OCI-LY7 (cell line): ENCODE measurements around the gene NGEF. TPM values are rescaled to one million over a fixed set of nuclear protein-coding genes. Genes with fewer than 3 reads are reported as not detected.

Experiments
- BruUV-seq: library from RNA; stranded (reverse); fragments of 400-500 nt; replicated peaks from 2 replicates; lab custom pipeline; 2021; lab: Mats Ljungman, UMichigan
- CTCF ChIA-PET: fragments of 300-600 bp; sonication (Branson Sonifier 250); formaldehyde crosslinking; loops from one replicate; lab custom pipeline; 2022; ENCODE audit warnings: antibody characterized with exemption; ENCODE audit not compliant: unreplicated experiment; lab: Charles Lee
- POLR2A ChIA-PET: fragments of 300-600 bp; sonication (Branson Sonifier 250); formaldehyde crosslinking; loops from one replicate; lab custom pipeline; 2022; ENCODE audit warnings: antibody characterized with exemption; lab: Charles Lee
- DNase-seq: peaks from one replicate; pipeline ENCODE4 v3.0.0-alpha.2; 2015; ENCODE audit warnings: low spot score
- H2AFZ ChIP-seq: fragments of 200-600 bp; sonication (generic), shearing (Covaris generic); 2 replicates; pipeline ENCODE4 v1.6.1; 2014; ENCODE audit warnings: mild to moderate bottlenecking, antibody characterized with exemption, low read length, moderate library complexity
- H3K27ac ChIP-seq: fragments of 200-600 bp; sonication (generic); 2 replicates; pipeline ENCODE4 v1.5.1; 2014; ENCODE audit warnings: mixed run types, low read depth, mild to moderate bottlenecking, moderate library complexity, low read length, inconsistent platforms; ENCODE audit not compliant: poor library complexity, severe bottlenecking
- H3K36me3 ChIP-seq: fragments of 200-600 bp; sonication (generic); 2 replicates; pipeline ENCODE4 v1.6.1; 2014; ENCODE audit warnings: mild to moderate bottlenecking, antibody characterized with exemption, low read length, moderate library complexity, mixed read lengths; ENCODE audit not compliant: insufficient read depth
- H3K4me1 ChIP-seq: fragments of 200-600 bp; sonication (generic); 2 replicates; pipeline ENCODE4 v1.5.1; 2014; ENCODE audit warnings: mild to moderate bottlenecking, low read length; ENCODE audit not compliant: insufficient read depth, poor library complexity, severe bottlenecking
- H3K4me2 ChIP-seq: fragments of 200-600 bp; sonication (generic); 2 replicates; pipeline ENCODE4 v1.6.1; 2014; ENCODE audit warnings: mild to moderate bottlenecking, low read length
- H3K4me3 ChIP-seq: fragments of 200-600 bp; sonication (generic); 2 replicates; pipeline ENCODE4 v1.5.1; 2014; ENCODE audit warnings: mild to moderate bottlenecking, low read depth, low read length; ENCODE audit not compliant: poor library complexity, severe bottlenecking
- H3K79me2 ChIP-seq: fragments of 200-600 bp; sonication (generic); 2 replicates; pipeline ENCODE4 v1.6.1; 2016; ENCODE audit warnings: low read depth, mild to moderate bottlenecking, low read length, moderate library complexity, mixed read lengths; ENCODE audit not compliant: insufficient read depth
- H3K9me2 ChIP-seq: fragments of 200-600 bp; sonication (generic); 2 replicates; pipeline ENCODE4 v1.6.1; 2016; ENCODE audit warnings: mild to moderate bottlenecking, low read length, mixed read lengths; ENCODE audit not compliant: insufficient read depth
- H3K9me3 ChIP-seq: fragments of 200-600 bp; sonication (generic); 2 replicates; pipeline ENCODE4 v1.6.1; 2014; ENCODE audit warnings: mild to moderate bottlenecking, mixed run types, low read length, mixed read lengths
- H4K20me1 ChIP-seq: fragments of 200-600 bp; sonication (generic); 2 replicates; pipeline ENCODE4 v1.6.1; 2014; ENCODE audit warnings: mild to moderate bottlenecking, antibody characterized with exemption, low read length, moderate library complexity, mixed read lengths; ENCODE audit not compliant: insufficient read depth
- EZH2phosphoT487 ChIP-seq: fragments of 200-600 bp; sonication (generic); IDR thresholded peaks from 2 replicates; pipeline ENCODE4 v1.6.1; 2018; ENCODE audit warnings: low read depth, borderline replicate concordance, mild to moderate bottlenecking, mixed run types, antibody characterized with exemption, low read length, moderate library complexity, mixed read lengths
- intact Hi-C: fragments of 100-400 bp; cut with micrococcal nuclease; formaldehyde crosslinking; loops from one replicate; pipeline ENCODE4 v1.10.0; 2022; ENCODE audit not compliant: unreplicated experiment
- total RNA-seq, 2 experiments: library from RNA; depleted of rRNA in 1 of 2; stranded (reverse); fragments of >200 nt in 1 of 2; shearing (Covaris generic) in 1 of 2; gene quantifications; 2 replicates each; pipeline ENCODE4 v1.2.3, GENCODE V29; 2014 to 2022
- TF ChIP-seq, protein P1 (sequence below): fragments of 200-600 bp; sonication (generic); conservative IDR thresholded peaks from 2 replicates; pipeline ENCODE4 v1.5.1; 2014; ENCODE audit warnings: mild to moderate bottlenecking, antibody characterized with exemption, low read length, moderate library complexity, mixed read lengths

NGEF gene
- total RNA-seq, 2 experiments from 2014 or later: 0.82 TPM; not detected in 1

DNA sequence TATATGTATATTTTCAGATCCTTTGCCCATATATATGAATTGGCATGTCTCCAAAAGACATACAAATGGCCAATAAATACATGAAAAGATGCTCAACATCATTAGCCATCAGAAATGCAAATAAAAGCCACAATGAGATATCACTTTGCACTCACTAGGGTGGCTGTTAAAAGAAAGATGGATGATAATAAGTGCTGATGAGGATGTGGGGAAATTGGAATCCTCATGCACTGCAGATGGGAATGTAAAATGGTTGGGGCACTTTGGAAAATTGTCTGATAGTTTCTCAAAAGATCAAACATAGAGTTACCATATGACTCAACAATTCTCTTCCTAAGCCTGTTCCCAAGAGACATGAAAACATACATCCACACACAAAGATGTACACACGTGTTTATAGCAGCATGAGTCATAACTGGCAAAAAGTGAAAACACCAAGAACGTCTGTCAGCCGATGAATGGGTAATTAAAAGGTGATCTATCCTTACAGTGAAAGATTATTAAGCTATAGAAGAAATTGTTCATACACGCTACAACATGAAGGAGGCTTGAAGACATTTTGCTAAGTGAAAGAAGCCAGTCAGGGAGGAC, 19.7 kb downstream of the NGEF start:
- Histone ChIP-seq H3K4me2 (no peak overlapping the region), H3K9me3 (no peaks in the 10 kb centered on the region), H3K27ac (no peak overlapping the region), H3K79me2 (no peaks in the 10 kb centered on the region), H3K9me2 (no peaks in the 10 kb centered on the region), H2AFZ (no peak overlapping the region), H3K4me1 (no peaks in the 10 kb centered on the region), H4K20me1 (no peaks in the 10 kb centered on the region), H3K36me3 (no peaks in the 10 kb centered on the region), H3K4me3 (no peak overlapping the region)
- BruUV-seq: no TSS peak
- no peak for TF ChIP-seq EZH2phosphoT487
- TF ChIP-seq, protein P1, sequence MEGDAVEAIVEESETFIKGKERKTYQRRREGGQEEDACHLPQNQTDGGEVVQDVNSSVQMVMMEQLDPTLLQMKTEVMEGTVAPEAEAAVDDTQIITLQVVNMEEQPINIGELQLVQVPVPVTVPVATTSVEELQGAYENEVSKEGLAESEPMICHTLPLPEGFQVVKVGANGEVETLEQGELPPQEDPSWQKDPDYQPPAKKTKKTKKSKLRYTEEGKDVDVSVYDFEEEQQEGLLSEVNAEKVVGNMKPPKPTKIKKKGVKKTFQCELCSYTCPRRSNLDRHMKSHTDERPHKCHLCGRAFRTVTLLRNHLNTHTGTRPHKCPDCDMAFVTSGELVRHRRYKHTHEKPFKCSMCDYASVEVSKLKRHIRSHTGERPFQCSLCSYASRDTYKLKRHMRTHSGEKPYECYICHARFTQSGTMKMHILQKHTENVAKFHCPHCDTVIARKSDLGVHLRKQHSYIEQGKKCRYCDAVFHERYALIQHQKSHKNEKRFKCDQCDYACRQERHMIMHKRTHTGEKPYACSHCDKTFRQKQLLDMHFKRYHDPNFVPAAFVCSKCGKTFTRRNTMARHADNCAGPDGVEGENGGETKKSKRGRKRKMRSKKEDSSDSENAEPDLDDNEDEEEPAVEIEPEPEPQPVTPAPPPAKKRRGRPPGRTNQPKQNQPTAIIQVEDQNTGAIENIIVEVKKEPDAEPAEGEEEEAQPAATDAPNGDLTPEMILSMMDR: no peak
- DNase-seq: no peak
- ChIA-PET POLR2A (no interaction called here), CTCF (no interaction called here)
- intact Hi-C loops: loop anchor here (10.0 kb wide), 1 partner anchor 59 kb away; no protein-coding TSS in a partner anchor

DNA sequence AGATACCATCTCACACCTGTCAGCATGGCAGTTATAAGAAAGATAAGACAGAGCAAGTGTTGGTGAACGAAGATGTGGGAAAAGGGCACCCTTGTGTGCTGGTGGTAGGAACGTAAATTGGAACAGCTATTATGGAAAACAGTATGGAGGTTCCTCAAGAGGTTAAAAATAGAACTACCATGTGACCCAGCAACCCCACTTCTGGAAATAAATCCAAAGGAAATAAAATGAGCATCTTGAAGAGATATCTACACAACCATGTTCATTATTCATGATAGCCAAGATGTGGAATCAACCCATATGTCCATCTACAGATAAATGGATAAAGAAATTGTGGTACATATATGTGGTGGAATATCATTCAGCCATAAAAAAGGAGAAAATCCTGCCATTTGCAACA, 26.9 kb downstream of the NGEF start:
- POLR2A ChIA-PET: no interaction called here
- no peak for DNase-seq
- Histone ChIP-seq H3K4me3 (no peak overlapping the region), H3K4me2 (no peak overlapping the region), H3K36me3 (no peaks in the 10 kb centered on the region), H3K27ac (no peak overlapping the region), H3K79me2 (no peaks in the 10 kb centered on the region), H3K9me2 (no peaks in the 10 kb centered on the region), H2AFZ (no peak overlapping the region), H3K9me3 (no peaks in the 10 kb centered on the region), H3K4me1 (no peaks in the 10 kb centered on the region), H4K20me1 (no peaks in the 10 kb centered on the region)
- intact Hi-C loops: no loop called here
- TF ChIP-seq, protein P1: no peak
- no peak for TF ChIP-seq EZH2phosphoT487
- CTCF ChIA-PET: no interaction called here
- no TSS peak for BruUV-seq

DNA sequence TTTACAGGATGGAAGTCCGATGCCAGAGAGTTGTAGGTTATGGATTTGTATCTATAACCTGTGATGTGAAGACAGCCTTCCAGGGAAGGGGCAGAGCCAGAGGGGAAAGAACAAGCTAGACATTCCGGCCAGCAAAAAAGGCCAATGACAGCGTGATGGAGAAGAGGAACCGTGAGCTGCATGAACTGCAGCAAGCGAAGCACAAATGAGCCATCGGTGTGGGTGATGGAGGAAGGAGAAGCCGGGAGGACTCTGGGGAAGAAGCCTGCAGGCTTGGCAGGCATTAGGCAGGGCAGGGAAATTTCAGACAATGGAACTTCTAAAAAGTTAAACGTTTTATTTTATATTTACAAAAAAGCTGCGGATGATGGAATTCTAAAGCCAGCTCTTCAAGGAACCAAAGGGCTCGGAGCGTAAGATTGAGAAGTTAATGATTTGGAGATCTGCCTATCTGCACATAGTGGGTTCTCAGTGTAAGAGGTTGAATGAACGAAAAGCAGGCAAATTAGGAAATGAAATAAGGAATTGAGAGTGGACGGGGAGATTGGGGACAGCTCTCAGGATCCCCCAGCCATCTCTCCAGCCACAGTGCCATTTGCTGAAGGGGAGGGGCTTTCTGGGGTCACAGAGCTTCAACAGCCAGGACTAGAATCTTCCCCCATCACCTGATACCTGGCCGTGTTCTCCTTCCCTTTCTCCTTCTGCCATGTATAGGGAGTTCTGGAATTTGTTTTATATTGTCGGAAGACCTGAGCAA, 28.4 kb downstream of the NGEF start:
- H3K9me2 ChIP-seq: no peaks in the 10 kb centered on the region
- H3K4me3 ChIP-seq: no peak overlapping the region
- TF ChIP-seq, protein P1: no peak
- TF ChIP-seq EZH2phosphoT487: no peak
- DNase-seq: no peak
- no TSS peak for BruUV-seq
- no peaks in the 10 kb centered on the region for H3K9me3 ChIP-seq
- H3K79me2 ChIP-seq: no peaks in the 10 kb centered on the region
- no peaks in the 10 kb centered on the region for H3K36me3 ChIP-seq
- no peak overlapping the region for H2AFZ ChIP-seq
- H4K20me1 ChIP-seq: no peaks in the 10 kb centered on the region
- POLR2A ChIA-PET: interaction anchor here (0.7 kb wide), 1 partner anchor 258 kb away, joined by 4 read pairs; no protein-coding TSS in a partner anchor
- intact Hi-C loops: no loop called here
- H3K4me2 ChIP-seq: no peak overlapping the region
- CTCF ChIA-PET: interaction anchor here (0.6 kb wide), 1 partner anchor 292 kb away, joined by 3 read pairs; no protein-coding TSS in a partner anchor
- no peak overlapping the region for H3K27ac ChIP-seq
- no peaks in the 10 kb centered on the region for H3K4me1 ChIP-seq
